Ascending aorta (tissue), 2 donors: ENCODE measurements around the gene OR5K1. TPM values are rescaled to one million over a fixed set of nuclear protein-coding genes. Genes with fewer than 3 reads are reported as not detected.

ENCODE experiments used
- DNase-seq, 2 donors: peaks; one replicate each; pipeline ENCODE4 v3.0.0-alpha.2; 2019; ENCODE audit warnings: low spot score in 2 of 2
- H3K27ac ChIP-seq, 2 donors: fragments of 200-600 bp; sonication (generic); one replicate each; pipeline ENCODE4 v1.5.1; 2016 to 2017; ENCODE audit warnings: mild to moderate bottlenecking in 1 of 2
- H3K27me3 ChIP-seq: fragments of 200-600 bp; sonication (generic); one replicate; pipeline ENCODE4 v1.5.1; 2017
- H3K36me3 ChIP-seq, 2 donors: fragments of 200-600 bp; sonication (generic); one replicate each; pipeline ENCODE4 v1.5.1; 2016
- H3K4me1 ChIP-seq, 2 donors: fragments of 200-600 bp; sonication (generic); one replicate each; pipeline ENCODE4 v1.5.1; 2016 to 2017; ENCODE audit warnings: mild to moderate bottlenecking in 1 of 2
- H3K4me3 ChIP-seq, 2 donors: fragments of 200-600 bp; sonication (generic); one replicate each; pipeline ENCODE4 v1.5.1; 2016 to 2017; ENCODE audit warnings: mild to moderate bottlenecking in 1 of 2
- H3K9me3 ChIP-seq, 2 donors: fragments of 200-600 bp; sonication (generic); one replicate each; pipeline ENCODE4 v1.5.1; 2016
- intact Hi-C: fragments of 100-400 bp; cut with DNase I; formaldehyde crosslinking; loops from one replicate; pipeline ENCODE4 v1.15.1; 2023
- total RNA-seq: library from RNA; depleted of rRNA; stranded (reverse); fragments of >200 nt; gene quantifications from one replicate; pipeline ENCODE4 v1.1.0, GENCODE V29; 2016
- TF ChIP-seq, protein P1 (sequence below), 3 experiments: fragments of 200-600 bp in 2 of 3; fragments of 450-650 bp in 1 of 3; sonication (generic) in 2 of 3; IDR thresholded peaks; one replicate each; pipeline ENCODE4 v1.5.1; 2016 to 2019; ENCODE audit warnings: antibody characterized with exemption in 3 of 3, mild to moderate bottlenecking in 1 of 3, moderate library complexity in 1 of 3

The OR5K1 gene
- total RNA-seq, 1 donor from 2014 or later: 4.7 TPM

DNA sequence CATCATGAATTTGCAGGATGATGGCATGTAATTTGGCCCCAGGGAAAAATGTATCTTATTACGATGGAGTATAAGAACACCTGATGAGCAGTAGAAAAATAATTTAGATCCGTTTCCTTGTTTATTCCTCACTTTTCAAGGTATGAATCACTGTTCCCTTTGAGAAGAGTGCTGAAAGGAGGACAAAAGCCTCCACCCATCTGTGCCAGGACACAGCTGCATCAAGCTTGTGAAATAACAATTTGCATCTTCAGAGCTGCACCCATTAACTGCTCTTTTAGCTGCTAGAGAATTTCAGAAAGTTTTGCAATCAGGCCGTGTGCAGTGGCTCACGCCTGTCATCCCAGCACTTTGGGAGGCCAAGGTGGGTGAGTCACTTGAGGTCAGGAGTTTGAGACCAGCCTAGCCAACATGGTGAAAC, 50.1 kb downstream of the OR5K1 start:
- Histone ChIP-seq H3K36me3 (peaks cover 16 to 46% of the 10 kb centered on the region in 2 donors), H3K9me3 (no peaks in the 10 kb centered on the region), H3K27me3 (no peaks in the 10 kb centered on the region), H3K4me3 (no peak overlapping the region), H3K4me1 (no peaks in the 10 kb centered on the region), H3K27ac (no peak overlapping the region)
- DNase-seq: no peak
- intact Hi-C loops: no loop called here
- TF ChIP-seq, protein P1, sequence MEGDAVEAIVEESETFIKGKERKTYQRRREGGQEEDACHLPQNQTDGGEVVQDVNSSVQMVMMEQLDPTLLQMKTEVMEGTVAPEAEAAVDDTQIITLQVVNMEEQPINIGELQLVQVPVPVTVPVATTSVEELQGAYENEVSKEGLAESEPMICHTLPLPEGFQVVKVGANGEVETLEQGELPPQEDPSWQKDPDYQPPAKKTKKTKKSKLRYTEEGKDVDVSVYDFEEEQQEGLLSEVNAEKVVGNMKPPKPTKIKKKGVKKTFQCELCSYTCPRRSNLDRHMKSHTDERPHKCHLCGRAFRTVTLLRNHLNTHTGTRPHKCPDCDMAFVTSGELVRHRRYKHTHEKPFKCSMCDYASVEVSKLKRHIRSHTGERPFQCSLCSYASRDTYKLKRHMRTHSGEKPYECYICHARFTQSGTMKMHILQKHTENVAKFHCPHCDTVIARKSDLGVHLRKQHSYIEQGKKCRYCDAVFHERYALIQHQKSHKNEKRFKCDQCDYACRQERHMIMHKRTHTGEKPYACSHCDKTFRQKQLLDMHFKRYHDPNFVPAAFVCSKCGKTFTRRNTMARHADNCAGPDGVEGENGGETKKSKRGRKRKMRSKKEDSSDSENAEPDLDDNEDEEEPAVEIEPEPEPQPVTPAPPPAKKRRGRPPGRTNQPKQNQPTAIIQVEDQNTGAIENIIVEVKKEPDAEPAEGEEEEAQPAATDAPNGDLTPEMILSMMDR (IDR thresholded peaks at IDR 0.05): no peak

DNA sequence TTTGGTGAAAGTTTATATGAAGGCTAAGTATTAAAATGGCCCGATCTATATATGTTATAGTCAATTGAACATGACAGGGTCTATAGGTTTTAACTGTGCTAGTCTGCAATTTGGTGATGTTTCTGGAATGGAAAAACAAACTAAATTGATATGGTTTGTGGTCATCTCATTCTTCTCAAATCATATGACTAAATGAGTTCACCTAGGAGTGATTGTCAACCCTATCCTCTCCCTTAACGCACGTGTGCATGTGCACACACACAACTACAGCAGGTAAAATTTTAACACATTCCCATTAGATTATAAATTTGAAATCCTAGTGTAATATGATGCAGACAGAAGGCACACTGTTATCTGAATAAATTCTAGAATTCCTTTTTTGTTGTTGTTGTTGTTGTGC, 50.7 kb downstream of the OR5K1 start:
- Histone ChIP-seq H3K36me3 (peaks cover 16 to 46% of the 10 kb centered on the region in 2 donors), H3K9me3 (no peaks in the 10 kb centered on the region), H3K4me1 (no peaks in the 10 kb centered on the region), H3K27me3 (no peaks in the 10 kb centered on the region), H3K4me3 (no peak overlapping the region), H3K27ac (no peak overlapping the region)
- TF ChIP-seq, protein P1 (IDR thresholded peaks at IDR 0.05): no peak
- DNase-seq: no peak
- intact Hi-C loops: no loop called here

DNA sequence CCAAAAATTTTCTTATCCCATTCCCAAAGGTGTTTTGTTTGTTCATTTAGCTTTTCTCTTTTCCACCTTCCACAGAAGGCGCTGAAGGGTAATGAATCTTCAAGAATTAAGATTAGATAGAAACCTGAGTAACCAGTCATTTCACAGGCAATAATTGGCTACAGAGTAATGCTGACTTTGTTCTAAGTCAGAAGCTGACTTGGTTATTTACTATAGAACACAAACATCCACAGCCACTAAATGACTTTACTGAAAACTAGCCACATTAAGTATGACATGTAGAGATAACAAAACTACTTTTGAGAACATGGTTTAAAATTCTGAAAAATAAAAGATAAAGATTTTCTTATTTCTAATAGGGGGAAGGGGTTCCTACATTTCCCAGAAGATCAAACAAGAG, 51.9 kb downstream of the OR5K1 start:
- Histone ChIP-seq H3K4me1 (no peaks in the 10 kb centered on the region), H3K36me3 (peaks cover 19 to 45% of the 10 kb centered on the region in 2 donors), H3K27me3 (no peaks in the 10 kb centered on the region), H3K27ac (no peak overlapping the region), H3K9me3 (no peaks in the 10 kb centered on the region), H3K4me3 (no peak overlapping the region)
- no peak for DNase-seq
- TF ChIP-seq, protein P1 (IDR thresholded peaks at IDR 0.05): no peak
- intact Hi-C loops: no loop called here

DNA sequence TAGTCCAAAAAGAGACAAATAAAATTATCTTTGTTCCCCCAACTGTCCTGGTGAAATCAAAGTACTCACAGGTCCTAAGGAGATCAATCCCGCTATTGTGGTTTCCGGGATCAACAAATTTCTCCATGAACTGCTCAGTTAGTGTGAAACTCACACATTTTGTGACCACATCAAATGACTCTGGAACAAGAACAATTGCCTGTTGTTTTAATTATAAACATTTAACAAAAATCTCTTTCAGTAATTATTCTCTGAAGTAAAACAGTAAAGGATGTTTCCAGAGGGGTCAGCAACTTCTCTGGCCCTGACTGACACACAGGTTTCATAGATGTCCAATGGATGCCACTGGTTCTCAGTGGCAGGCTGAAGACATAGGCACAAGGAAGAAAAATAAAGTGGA, 55.8 kb downstream of the OR5K1 start:
- intact Hi-C loops: no loop called here
- peaks cover 0 to 2% of the 10 kb centered on the region in 2 donors for H3K4me1 ChIP-seq
- DNase-seq: no peak
- H3K4me3 ChIP-seq: no peak overlapping the region
- TF ChIP-seq, protein P1 (IDR thresholded peaks at IDR 0.05): no peak
- no peak overlapping the region for H3K27ac ChIP-seq
- no peaks in the 10 kb centered on the region for H3K9me3 ChIP-seq
- peaks cover 13 to 22% of the 10 kb centered on the region in 2 donors for H3K36me3 ChIP-seq
- no peaks in the 10 kb centered on the region for H3K27me3 ChIP-seq

DNA sequence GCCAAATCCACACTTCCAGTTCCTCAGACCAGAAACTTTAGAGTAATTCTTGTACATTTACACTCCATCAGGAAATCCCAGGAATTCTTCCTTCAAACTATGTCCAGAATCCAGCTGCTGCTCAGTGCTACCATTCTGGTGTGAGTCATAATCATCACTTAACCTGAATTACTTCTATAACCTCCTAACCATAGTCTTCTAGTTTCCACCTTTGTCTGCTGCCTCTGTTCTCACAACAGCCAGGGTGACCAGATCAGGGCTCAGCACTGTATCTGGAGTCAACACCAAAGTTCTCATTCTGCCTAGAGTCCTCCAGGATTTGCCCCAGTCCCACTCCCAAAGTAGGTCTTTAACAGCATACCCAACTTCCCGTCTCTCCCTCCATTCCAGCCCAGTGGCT, 56.4 kb downstream of the OR5K1 start:
- H3K9me3 ChIP-seq: no peaks in the 10 kb centered on the region
- no peak overlapping the region for H3K27ac ChIP-seq
- TF ChIP-seq, protein P1 (IDR thresholded peaks at IDR 0.05): no peak
- no peak overlapping the region for H3K4me3 ChIP-seq
- no peaks in the 10 kb centered on the region for H3K27me3 ChIP-seq
- H3K4me1 ChIP-seq: peaks cover 0 to 2% of the 10 kb centered on the region in 2 donors
- intact Hi-C loops: no loop called here
- H3K36me3 ChIP-seq: peaks cover 10 to 22% of the 10 kb centered on the region in 2 donors
- no peak for DNase-seq
